ENCODE results near the gene SRRM5.

The SRRM5 gene

GRCh38 chr19:43651758-43652545 lies 40.1 kb downstream of the SRRM5 start:
- Histone ChIP-seq H3K79me2 (ENCODE audit: insufficient read depth, low read length) (no peaks in the 10 kb centered on the region), H3K4me2 (ENCODE audit: low read depth, low read length, poor library complexity, severe bottlenecking) (no peak overlapping the region), H3K4me3 (ENCODE audit: insufficient read depth, low read length, poor library complexity, severe bottlenecking) (no peak overlapping the region), H3K36me3 (ENCODE audit: low read length) (no peaks in the 10 kb centered on the region), H4K20me1 (ENCODE audit: low read depth, low read length) (no peaks in the 10 kb centered on the region), H3K27ac (ENCODE audit: low read depth, low read length) (no peak overlapping the region), H3K9me2 (replicated peaks; ENCODE audit: insufficient read depth, low read length) (no peaks in the 10 kb centered on the region), H3K9ac (ENCODE audit: low read length) (no peak overlapping the region), H3F3A (ENCODE audit: insufficient read depth) (no peaks in the 10 kb centered on the region), H3K27me3 (ENCODE audit: low read length) (no peaks in the 10 kb centered on the region), H3K9me3 (ENCODE audit: insufficient read depth, low read length) (no peaks in the 10 kb centered on the region), H2AFZ (ENCODE audit: low read depth, low read length, severe bottlenecking) (peak overlapping the region; percentile 77)
- TF ChIP-seq CTCF (IDR thresholded peaks at IDR 0.05; ENCODE audit: insufficient read depth, low read length, poor library complexity, severe bottlenecking) (peak; percentile 60), EZH2phosphoT487 (conservative IDR thresholded peaks at IDR 0.05; ENCODE audit: low read length) (no peak)

- H3K27ac ChIP-seq (ENCODE audit: low read depth, low read length), result no peak overlapping the region
- no peaks in the 10 kb centered on the region for H3K36me3 ChIP-seq (ENCODE audit: low read length)
- no peaks in the 10 kb centered on the region for H3K79me2 ChIP-seq (ENCODE audit: insufficient read depth, low read length)
- H3K9ac ChIP-seq (ENCODE audit: low read length), result no peak overlapping the region
- H3K9me2 ChIP-seq (replicated peaks; ENCODE audit: insufficient read depth, low read length), result no peaks in the 10 kb centered on the region
- no peaks in the 10 kb centered on the region for H3F3A ChIP-seq (ENCODE audit: insufficient read depth)
- TF ChIP-seq EZH2phosphoT487 (conservative IDR thresholded peaks at IDR 0.05; ENCODE audit: low read length) (no peak), CTCF (IDR thresholded peaks at IDR 0.05; ENCODE audit: insufficient read depth, low read length, poor library complexity, severe bottlenecking) (no peak)
- H4K20me1 ChIP-seq (ENCODE audit: low read depth, low read length), result no peaks in the 10 kb centered on the region
- H3K27me3 ChIP-seq (ENCODE audit: low read length), result no peaks in the 10 kb centered on the region
- no peak overlapping the region for H3K4me2 ChIP-seq (ENCODE audit: low read depth, low read length, poor library complexity, severe bottlenecking)
- no peaks in the 10 kb centered on the region for H3K9me3 ChIP-seq (ENCODE audit: insufficient read depth, low read length)
- peak overlapping the region; percentile 77 for H2AFZ ChIP-seq (ENCODE audit: low read depth, low read length, severe bottlenecking)
- H3K4me3 ChIP-seq (ENCODE audit: insufficient read depth, low read length, poor library complexity, severe bottlenecking), result no peak overlapping the region
These were observed 40.6 kb downstream of the SRRM5 start for GRCh38 chr19:43652546-43652874.

GRCh38 chr19:43656436-43656835 lies 44.5 kb downstream of the SRRM5 start:
- Histone ChIP-seq H4K20me1 (ENCODE audit: low read depth, low read length) (no peaks in the 10 kb centered on the region), H3K9me3 (ENCODE audit: insufficient read depth, low read length) (no peaks in the 10 kb centered on the region), H3K4me3 (ENCODE audit: insufficient read depth, low read length, poor library complexity, severe bottlenecking) (no peak overlapping the region), H2AFZ (ENCODE audit: low read depth, low read length, severe bottlenecking) (no peak overlapping the region), H3F3A (ENCODE audit: insufficient read depth) (no peaks in the 10 kb centered on the region), H3K9ac (ENCODE audit: low read length) (no peak overlapping the region), H3K4me2 (ENCODE audit: low read depth, low read length, poor library complexity, severe bottlenecking) (no peak overlapping the region), H3K27me3 (ENCODE audit: low read length) (no peaks in the 10 kb centered on the region), H3K9me2 (replicated peaks; ENCODE audit: insufficient read depth, low read length) (no peaks in the 10 kb centered on the region), H3K27ac (ENCODE audit: low read depth, low read length) (no peak overlapping the region), H3K36me3 (ENCODE audit: low read length) (no peaks in the 10 kb centered on the region), H3K79me2 (ENCODE audit: insufficient read depth, low read length) (no peaks in the 10 kb centered on the region)
- TF ChIP-seq EZH2phosphoT487 (conservative IDR thresholded peaks at IDR 0.05; ENCODE audit: low read length) (no peak), CTCF (IDR thresholded peaks at IDR 0.05; ENCODE audit: insufficient read depth, low read length, poor library complexity, severe bottlenecking) (no peak)

Measured in SU-DHL-6 (cell line).